Measurements from ENCODE around the gene MEG3. TPM values are rescaled to one million over a fixed set of nuclear protein-coding genes. Genes with fewer than 3 reads are reported as not detected.

The MEG3 gene
- total RNA-seq, 4 donors from 2014 or later = 101 to 177 (median 167) TPM

GRCh38 chr14:100786131-100786530 is 39.8 kb upstream of the MEG3 start:
- no peaks in the 10 kb centered on the region for H3K36me3 ChIP-seq
- no peaks in the 10 kb centered on the region for H3K27me3 ChIP-seq
- H3K27ac ChIP-seq = no peak overlapping the region
- H3K4me3 ChIP-seq = no peak overlapping the region
- 36 to 40% methylated on average over 11 of the region's 11 CpGs for WGBS, 2 donors
- H3K9me3 ChIP-seq = no peaks in the 10 kb centered on the region
- no peak for DNase-seq (ENCODE audit: low spot score in 2 of 2)
- TF ChIP-seq POLR2A (IDR thresholded peaks at IDR 0.05) = no peak
- no peaks in the 10 kb centered on the region for H3K4me1 ChIP-seq

GRCh38 chr14:100786576-100787219 is 39.2 kb upstream of the MEG3 start:
- Histone ChIP-seq H3K27ac (no peak overlapping the region), H3K9me3 (no peaks in the 10 kb centered on the region), H3K4me1 (no peaks in the 10 kb centered on the region), H3K4me3 (no peak overlapping the region), H3K36me3 (no peaks in the 10 kb centered on the region), H3K27me3 (no peaks in the 10 kb centered on the region)
- TF ChIP-seq EP300 (IDR thresholded peaks at IDR 0.05) (no peak), POLR2A (IDR thresholded peaks at IDR 0.05) (no peak), CTCF (IDR thresholded peaks at IDR 0.05) (no peak)
- 75 to 81% methylated on average over 11 of the region's 11 CpGs for WGBS, 2 donors
- DNase-seq (ENCODE audit: low spot score in 2 of 2) = no peak

GRCh38 chr14:100787659-100788058 is 38.3 kb upstream of the MEG3 start:
- H3K4me1 ChIP-seq = no peaks in the 10 kb centered on the region
- 88 to 89% methylated on average over 8 to 14 of the region's 14 CpGs for WGBS, 2 donors
- no peaks in the 10 kb centered on the region for H3K9me3 ChIP-seq
- TF ChIP-seq CTCF (IDR thresholded peaks at IDR 0.05) = no peak
- no peak for TF ChIP-seq POLR2A (IDR thresholded peaks at IDR 0.05)
- TF ChIP-seq EP300 (IDR thresholded peaks at IDR 0.05) = no peak
- no peaks in the 10 kb centered on the region for H3K27me3 ChIP-seq
- H3K4me3 ChIP-seq = no peak overlapping the region
- no peak for DNase-seq (ENCODE audit: low spot score in 2 of 2)
- H3K36me3 ChIP-seq = no peaks in the 10 kb centered on the region
- no peak overlapping the region for H3K27ac ChIP-seq

- H3K36me3 ChIP-seq = no peaks in the 10 kb centered on the region
- no peaks in the 10 kb centered on the region for H3K4me1 ChIP-seq
- WGBS, 2 donors = 45 to 50% methylated on average over 7 of the region's 7 CpGs
- H3K4me3 ChIP-seq = no peak overlapping the region
- DNase-seq (ENCODE audit: low spot score in 2 of 2) = no peak
- no peaks in the 10 kb centered on the region for H3K9me3 ChIP-seq
- no peaks in the 10 kb centered on the region for H3K27me3 ChIP-seq
- TF ChIP-seq EP300 (IDR thresholded peaks at IDR 0.05) = no peak
- no peak for TF ChIP-seq CTCF (IDR thresholded peaks at IDR 0.05)
- TF ChIP-seq POLR2A (IDR thresholded peaks at IDR 0.05) = no peak
- H3K27ac ChIP-seq = no peak overlapping the region
Measured at GRCh38 chr14:100788517-100788916, 37.4 kb upstream of the MEG3 start.

- Histone ChIP-seq H3K4me1 (no peaks in the 10 kb centered on the region), H3K27me3 (no peaks in the 10 kb centered on the region), H3K4me3 (no peak overlapping the region), H3K27ac (no peak overlapping the region), H3K9me3 (no peaks in the 10 kb centered on the region), H3K36me3 (no peaks in the 10 kb centered on the region)
- DNase-seq (ENCODE audit: low spot score in 2 of 2) = no peak
- TF ChIP-seq EP300 (IDR thresholded peaks at IDR 0.05) = no peak
- WGBS, 2 donors = 66 to 68% methylated on average over 4 to 5 of the region's 5 CpGs
Measured at GRCh38 chr14:100788942-100789341, 37.0 kb upstream of the MEG3 start.

GRCh38 chr14:100789460-100790417 is 36.2 kb upstream of the MEG3 start:
- no peaks in the 10 kb centered on the region for H3K36me3 ChIP-seq
- H3K4me3 ChIP-seq = no peak overlapping the region
- no peak overlapping the region for H3K27ac ChIP-seq
- no peak for TF ChIP-seq CTCF (IDR thresholded peaks at IDR 0.05)
- TF ChIP-seq EP300 (IDR thresholded peaks at IDR 0.05) = no peak
- no peak for TF ChIP-seq POLR2A (IDR thresholded peaks at IDR 0.05)
- WGBS, 2 donors = 84 to 94% methylated on average over 7 to 12 of the region's 12 CpGs
- no peak for DNase-seq (ENCODE audit: low spot score in 2 of 2)
- no peaks in the 10 kb centered on the region for H3K9me3 ChIP-seq
- no peaks in the 10 kb centered on the region for H3K4me1 ChIP-seq
- no peaks in the 10 kb centered on the region for H3K27me3 ChIP-seq

All from tibial nerve (tissue), 4 donors.